H9 (cell line): Measurements from ENCODE around the gene AFF1. TPM values are rescaled to one million over a fixed set of nuclear protein-coding genes. Genes with fewer than 3 reads are reported as not detected.
A peak's percentile ranks its signal among the peaks of the same experiment; 100 is the strongest.

Experiments
- DNase-seq: peaks from one replicate; pipeline ENCODE4 v3.0.0-alpha.2; 2017
- H2AFZ ChIP-seq: one replicate; pipeline ENCODE4 v1.6.1; 2013; ENCODE audit warnings: mild to moderate bottlenecking, low read length, control low read depth, moderate library complexity
- H2AK5ac ChIP-seq: 2 replicates; pipeline ENCODE4 v1.6.1; 2013; ENCODE audit warnings: low read length, control low read depth, mixed read lengths; ENCODE audit not compliant: insufficient read length
- H2BK120ac ChIP-seq: one replicate; pipeline ENCODE4 v1.6.1; 2013; ENCODE audit warnings: low read depth, mild to moderate bottlenecking, low read length, control low read depth, inconsistent platforms; ENCODE audit not compliant: poor library complexity, severe bottlenecking
- H2BK12ac ChIP-seq: 2 replicates; pipeline ENCODE4 v1.6.1; 2013; ENCODE audit warnings: low read length, control low read depth, mixed read lengths, low read depth; ENCODE audit not compliant: insufficient read length
- H2BK15ac ChIP-seq: 2 replicates; pipeline ENCODE4 v1.6.1; 2013; ENCODE audit warnings: low read depth, low read length, control low read depth
- H2BK20ac ChIP-seq: one replicate; pipeline ENCODE4 v1.6.1; 2013; ENCODE audit warnings: low read depth, mild to moderate bottlenecking, low read length, control low read depth, inconsistent platforms; ENCODE audit not compliant: poor library complexity, severe bottlenecking
- H2BK5ac ChIP-seq: 2 replicates; pipeline ENCODE4 v1.6.1; 2013; ENCODE audit warnings: low read length, control low read depth, mixed read lengths; ENCODE audit not compliant: insufficient read length
- H3K14ac ChIP-seq: 2 replicates; pipeline ENCODE4 v1.6.1; 2013; ENCODE audit warnings: low read length, control low read depth; ENCODE audit not compliant: insufficient read depth
- H3K18ac ChIP-seq: 2 replicates; pipeline ENCODE4 v1.6.1; 2013; ENCODE audit warnings: low read depth, mild to moderate bottlenecking, mixed read lengths, low read length, control low read depth; ENCODE audit not compliant: insufficient read length
- H3K23ac ChIP-seq: 2 replicates; pipeline ENCODE4 v1.6.1; 2013; ENCODE audit warnings: low read length, control low read depth, mixed read lengths, low read depth; ENCODE audit not compliant: insufficient read length
- H3K23me2 ChIP-seq: 2 replicates; pipeline ENCODE4 v1.6.1; 2013; ENCODE audit warnings: low read depth, mild to moderate bottlenecking, mixed read lengths, low read length, control low read depth; ENCODE audit not compliant: insufficient read length, poor library complexity, severe bottlenecking
- H3K27ac ChIP-seq: 2 replicates; pipeline ENCODE4 v1.5.1; 2013; ENCODE audit warnings: low read length, control low read depth, mixed read lengths, low read depth; ENCODE audit not compliant: insufficient read length
- H3K27me3 ChIP-seq: 2 replicates; pipeline ENCODE4 v1.6.1; 2013; ENCODE audit warnings: low read length, control low read depth, inconsistent platforms; ENCODE audit not compliant: insufficient read depth
- H3K4ac ChIP-seq: 2 replicates; pipeline ENCODE4 v1.6.1; 2013; ENCODE audit warnings: low read depth, mild to moderate bottlenecking, control low read depth, inconsistent platforms, low read length, moderate library complexity
- H3K4me1 ChIP-seq: 2 replicates; pipeline ENCODE4 v1.6.1; 2013; ENCODE audit warnings: low read length, control low read depth, inconsistent platforms; ENCODE audit not compliant: insufficient read depth
- H3K4me2 ChIP-seq: 2 replicates; pipeline ENCODE4 v1.6.1; 2013; ENCODE audit warnings: low read length, control low read depth, mixed read lengths; ENCODE audit not compliant: insufficient read length, insufficient read depth
- H3K56ac ChIP-seq: 2 replicates; pipeline ENCODE4 v1.6.1; 2013; ENCODE audit warnings: low read depth, mild to moderate bottlenecking, mixed read lengths, low read length, control low read depth; ENCODE audit not compliant: insufficient read length
- H3K79me1 ChIP-seq: 2 replicates; pipeline ENCODE4 v1.6.1; 2013; ENCODE audit warnings: low read depth, mild to moderate bottlenecking, moderate library complexity, low read length, control low read depth, inconsistent platforms; ENCODE audit not compliant: insufficient read depth, poor library complexity, severe bottlenecking
- H3K79me2 ChIP-seq: 2 replicates; pipeline ENCODE4 v1.6.1; 2013; ENCODE audit warnings: low read length, control low read depth, inconsistent platforms; ENCODE audit not compliant: insufficient read depth
- H3K9ac ChIP-seq: 2 replicates; pipeline ENCODE4 v1.6.1; 2013; ENCODE audit warnings: low read length, control low read depth, mixed read lengths; ENCODE audit not compliant: insufficient read length; ENCODE audit errors: extremely low read depth
- H3K9me3 ChIP-seq: one replicate; pipeline ENCODE4 v1.6.1; 2013; ENCODE audit warnings: low read depth, low read length, inconsistent platforms; ENCODE audit not compliant: control insufficient read depth
- H3T11ph ChIP-seq: one replicate; pipeline ENCODE4 v1.6.1; 2013; ENCODE audit warnings: mild to moderate bottlenecking, low read length, control low read depth, inconsistent platforms
- H4K20me1 ChIP-seq: one replicate; pipeline ENCODE4 v1.6.1; 2013; ENCODE audit not compliant: control insufficient read depth, insufficient read length, insufficient read depth
- H4K5ac ChIP-seq: 2 replicates; pipeline ENCODE4 v1.6.1; 2013; ENCODE audit warnings: low read depth, mild to moderate bottlenecking, mixed read lengths, low read length, control low read depth; ENCODE audit not compliant: insufficient read length
- H4K8ac ChIP-seq: replicated peaks from 2 replicates; pipeline ENCODE4 v1.6.1; 2013; ENCODE audit warnings: low read length, control low read depth, mixed read lengths, low read depth; ENCODE audit not compliant: insufficient read length
- H4K91ac ChIP-seq: 2 replicates; pipeline ENCODE4 v1.6.1; 2013; ENCODE audit warnings: low read depth, mild to moderate bottlenecking, moderate library complexity, mixed read lengths, low read length, control low read depth; ENCODE audit not compliant: insufficient read length
- H3K27ac Mint-ChIP-seq, 3 experiments: 2 replicates in 2 of 3; 3 replicates in 1 of 3; pipeline ENCODE4 v1.8.0; 2020 to 2021; ENCODE audit warnings: mixed read lengths in 3 of 3, mild to moderate bottlenecking in 1 of 3, moderate library complexity in 1 of 3
- H3K27me3 Mint-ChIP-seq: 2 replicates; pipeline ENCODE4 v1.8.0; 2021; ENCODE audit warnings: low read depth, mild to moderate bottlenecking, moderate library complexity, mixed read lengths
- H3K36me3 Mint-ChIP-seq, 3 experiments: 2 replicates in 2 of 3; 3 replicates in 1 of 3; pipeline ENCODE4 v1.8.0; 2020 to 2021; ENCODE audit warnings: low read depth in 3 of 3, mixed read lengths in 3 of 3; ENCODE audit not compliant: insufficient read depth in 1 of 3
- H3K4me1 Mint-ChIP-seq, 2 experiments: 2 replicates each; pipeline ENCODE4 v1.8.0; 2020; ENCODE audit warnings: mixed read lengths in 2 of 2
- H3K4me3 Mint-ChIP-seq, 2 experiments: 2 replicates in 1 of 2; 3 replicates in 1 of 2; pipeline ENCODE4 v1.8.0; 2020 to 2021; ENCODE audit warnings: mild to moderate bottlenecking in 2 of 2, mixed read lengths in 2 of 2, moderate library complexity in 1 of 2
- H3K9me3 Mint-ChIP-seq, 2 experiments: 2 replicates in 1 of 2; 3 replicates in 1 of 2; pipeline ENCODE4 v1.8.0; 2020; ENCODE audit warnings: mild to moderate bottlenecking in 2 of 2, mixed read lengths in 2 of 2, moderate library complexity in 1 of 2
- CTCF ChIP-seq: fragments of 200-600 bp; sonication (generic); conservative IDR thresholded peaks from 3 replicates; pipeline ENCODE4 v1.8.0; 2021; ENCODE audit warnings: antibody characterized with exemption, mild to moderate bottlenecking
- WGBS: extraction: QIAGEN DNeasy Blood & Tissue Kit; methylation state at CpG from one replicate; pipeline ENCODE4 v1.1.7; 2013; ENCODE audit warnings: missing lambda C conversion rate, low lambda C conversion rate, mixed read lengths; ENCODE audit not compliant: insufficient read length; ENCODE audit errors: extremely low coverage; 5-methylcytosine and 5-hydroxymethylcytosine counted together
- total RNA-seq: library from RNA; stranded (reverse); gene quantifications from 2 replicates; pipeline ENCODE4 v1.2.1, GENCODE V29; 2021

AFF1 gene
- total RNA-seq, 1 experiment from 2014 or later = 74.5 TPM

- no peak overlapping the region for H2BK5ac ChIP-seq
- no peak overlapping the region for H3K4me3 Mint-ChIP-seq
These were observed 138.6 kb downstream of the AFF1 start for GRCh38 chr4:87073199-87074120.

More at GRCh38 chr4:87073199-87074120, 138.6 kb downstream of the AFF1 start:
- Histone ChIP-seq H2BK12ac (no peak overlapping the region), H3K9me3 (no peaks in the 10 kb centered on the region), H3K18ac (no peak overlapping the region), H3K4ac (no peak overlapping the region), H3K4me2 (no peak overlapping the region), H2AK5ac (no peak overlapping the region), H3K9ac (no peak overlapping the region), H4K20me1 (no peaks in the 10 kb centered on the region), H3K14ac (no peak overlapping the region), H2BK120ac (no peak overlapping the region), H4K8ac (no peak overlapping the region), H2BK15ac (no peak overlapping the region), H3K23ac (no peak overlapping the region), H3K79me1 (peaks cover 5% of the 10 kb centered on the region), H3T11ph (no peak overlapping the region), H2AFZ (no peak overlapping the region), H3K27me3 (no peaks in the 10 kb centered on the region), H3K4me1 (peaks cover 10% of the 10 kb centered on the region), H3K23me2 (no peaks in the 10 kb centered on the region), H3K79me2 (peaks cover 2% of the 10 kb centered on the region; the same call in 1 of the 2 replicates), H3K56ac (no peak overlapping the region), H4K91ac (no peak overlapping the region), H2BK20ac (no peak overlapping the region), H4K5ac (no peak overlapping the region), H3K27ac (no peak overlapping the region)
- WGBS = no CpG with 5 or more reads among the region's 14 CpGs
- DNase-seq = no peak
- Mint-ChIP-seq H3K4me1 (peaks cover 44 to 50% of the 10 kb centered on the region in 2 experiments), H3K9me3 (no peaks in the 10 kb centered on the region), H3K36me3 (peaks cover 0 to 5% (median 4%) of the 10 kb centered on the region in 3 experiments; a peak in 3 of 7 replicates), H3K27me3 (no peaks in the 10 kb centered on the region), H3K27ac (peak overlapping the region in 2 of 3 experiments; percentile 24 to 32; a peak in 3 of 7 replicates)
- TF ChIP-seq CTCF = no peak
